MM.1S (cell line): Measurements from ENCODE around the gene TUBB4B.

Experiments
- DNase-seq: peaks from one replicate; pipeline ENCODE4 v3.0.0-alpha.2; 2015
- H2AFZ ChIP-seq: fragments of 300-600 bp; sonication (generic); 2 replicates; pipeline ENCODE4 v1.6.0; 2016; ENCODE audit warnings: antibody characterized with exemption, low read length
- H3F3A ChIP-seq: fragments of 300-600 bp; sonication (generic); 2 replicates; pipeline ENCODE4 v1.6.1; 2016; ENCODE audit warnings: mild to moderate bottlenecking, antibody characterized with exemption, low read length, moderate library complexity, mixed read lengths; ENCODE audit not compliant: insufficient read depth
- H3K27ac ChIP-seq: fragments of 300-600 bp; sonication (generic); 2 replicates; pipeline ENCODE4 v1.5.1; 2016; ENCODE audit warnings: mild to moderate bottlenecking, low read length
- H3K27me3 ChIP-seq: fragments of 300-600 bp; sonication (generic); replicated peaks from 2 replicates; pipeline ENCODE4 v1.6.0; 2016; ENCODE audit warnings: low read length; ENCODE audit not compliant: insufficient read depth
- H3K36me3 ChIP-seq: fragments of 300-600 bp; sonication (generic); replicated peaks from 2 replicates; pipeline ENCODE4 v1.6.1; 2016; ENCODE audit warnings: mild to moderate bottlenecking, low read length, mixed read lengths; ENCODE audit not compliant: insufficient read depth
- H3K4me1 ChIP-seq: fragments of 300-600 bp; sonication (generic); 2 replicates; pipeline ENCODE4 v1.6.1; 2016; ENCODE audit warnings: low read length, mixed read lengths
- H3K4me2 ChIP-seq: fragments of 300-600 bp; sonication (generic); 2 replicates; pipeline ENCODE4 v1.6.0; 2016; ENCODE audit warnings: low read depth, low read length
- H3K4me3 ChIP-seq: fragments of 300-600 bp; sonication (generic); 2 replicates; pipeline ENCODE4 v1.5.1; 2016; ENCODE audit warnings: low read length, mixed read lengths
- H3K79me2 ChIP-seq: fragments of 300-600 bp; sonication (generic); 2 replicates; pipeline ENCODE4 v1.6.1; 2016; ENCODE audit warnings: mixed run types, low read length, mixed read lengths
- H3K9ac ChIP-seq: fragments of 300-600 bp; sonication (generic); 2 replicates; pipeline ENCODE4 v1.6.1; 2016; ENCODE audit warnings: low read length, mixed read lengths
- H3K9me2 ChIP-seq: fragments of 300-600 bp; sonication (generic); replicated peaks from 2 replicates; pipeline ENCODE4 v1.6.1; 2016; ENCODE audit warnings: mild to moderate bottlenecking, low read length, mixed read lengths; ENCODE audit not compliant: insufficient read depth
- H3K9me3 ChIP-seq: fragments of 300-600 bp; sonication (generic); replicated peaks from 2 replicates; pipeline ENCODE4 v1.6.1; 2016; ENCODE audit warnings: mild to moderate bottlenecking, low read length, mixed read lengths; ENCODE audit not compliant: insufficient read depth
- H4K20me1 ChIP-seq: fragments of 300-600 bp; sonication (generic); 2 replicates; pipeline ENCODE4 v1.6.1; 2016; ENCODE audit warnings: mild to moderate bottlenecking, low read length, moderate library complexity, mixed read lengths; ENCODE audit not compliant: insufficient read depth
- EZH2 ChIP-seq: fragments of 300-600 bp; sonication (generic); optimal IDR thresholded peaks from 2 replicates; pipeline ENCODE3; 2017; ENCODE audit warnings: low read depth, mild to moderate bottlenecking, antibody characterized with exemption, low read length, mixed read lengths
- EZH2phosphoT487 ChIP-seq: fragments of 300-600 bp; sonication (generic); IDR thresholded peaks from 2 replicates; pipeline ENCODE4 v1.6.1; 2018; ENCODE audit warnings: antibody characterized with exemption, low read length
- TF ChIP-seq, protein P1 (sequence below): fragments of 300-600 bp; sonication (generic); IDR thresholded peaks from 2 replicates; pipeline ENCODE4 v1.5.1; 2016; ENCODE audit warnings: antibody characterized with exemption, low read length, mixed read lengths

The TUBB4B gene

DNA sequence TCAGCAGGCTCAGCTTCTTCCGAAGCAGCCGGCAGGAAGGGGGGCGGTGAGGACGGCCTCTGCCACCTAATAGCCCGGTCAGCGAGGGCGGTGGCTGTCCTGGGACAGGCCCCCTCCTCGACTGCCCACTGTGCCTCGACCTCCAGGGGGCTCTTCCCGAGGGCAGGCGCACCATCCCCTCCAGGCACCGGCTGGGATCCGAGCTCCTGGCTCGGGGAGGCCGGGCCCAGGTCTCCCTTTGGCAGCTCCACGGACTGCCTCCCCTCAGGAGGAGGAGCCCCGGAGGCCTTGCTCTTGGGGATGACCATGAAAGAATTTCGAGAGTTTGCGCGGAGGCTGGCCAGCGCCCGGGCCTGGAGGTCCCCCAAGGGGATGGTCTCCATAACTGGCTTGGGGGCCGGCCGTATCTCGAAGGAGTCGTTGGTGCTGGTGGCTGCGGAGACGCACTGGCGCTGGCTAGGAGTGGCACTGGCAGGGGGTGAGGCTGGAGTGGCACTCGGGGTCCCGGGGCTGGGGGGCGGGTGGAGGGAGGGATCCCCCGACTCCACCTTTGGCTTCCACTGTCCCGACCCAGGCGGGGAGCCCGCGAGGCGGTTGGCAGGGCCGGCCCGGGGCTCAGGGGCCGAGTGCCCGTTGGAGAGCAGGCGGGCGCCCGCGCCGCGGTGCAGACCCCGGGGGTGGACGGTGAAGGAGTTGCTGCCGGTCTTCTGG, 41.5 kb upstream of the TUBB4B start:
- H3K4me3 ChIP-seq = peak overlapping the region; percentile 37; the same call in 1 of the 2 replicates
- H3F3A ChIP-seq = peaks cover 10% of the 10 kb centered on the region; the same call in 1 of the 2 replicates
- TF ChIP-seq, protein P1, sequence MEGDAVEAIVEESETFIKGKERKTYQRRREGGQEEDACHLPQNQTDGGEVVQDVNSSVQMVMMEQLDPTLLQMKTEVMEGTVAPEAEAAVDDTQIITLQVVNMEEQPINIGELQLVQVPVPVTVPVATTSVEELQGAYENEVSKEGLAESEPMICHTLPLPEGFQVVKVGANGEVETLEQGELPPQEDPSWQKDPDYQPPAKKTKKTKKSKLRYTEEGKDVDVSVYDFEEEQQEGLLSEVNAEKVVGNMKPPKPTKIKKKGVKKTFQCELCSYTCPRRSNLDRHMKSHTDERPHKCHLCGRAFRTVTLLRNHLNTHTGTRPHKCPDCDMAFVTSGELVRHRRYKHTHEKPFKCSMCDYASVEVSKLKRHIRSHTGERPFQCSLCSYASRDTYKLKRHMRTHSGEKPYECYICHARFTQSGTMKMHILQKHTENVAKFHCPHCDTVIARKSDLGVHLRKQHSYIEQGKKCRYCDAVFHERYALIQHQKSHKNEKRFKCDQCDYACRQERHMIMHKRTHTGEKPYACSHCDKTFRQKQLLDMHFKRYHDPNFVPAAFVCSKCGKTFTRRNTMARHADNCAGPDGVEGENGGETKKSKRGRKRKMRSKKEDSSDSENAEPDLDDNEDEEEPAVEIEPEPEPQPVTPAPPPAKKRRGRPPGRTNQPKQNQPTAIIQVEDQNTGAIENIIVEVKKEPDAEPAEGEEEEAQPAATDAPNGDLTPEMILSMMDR = no peak
- H3K4me2 ChIP-seq = peak overlapping the region; percentile 57
- H3K27ac ChIP-seq = no peak overlapping the region
- H3K9me3 ChIP-seq = no peaks in the 10 kb centered on the region
- no peak overlapping the region for H2AFZ ChIP-seq
- H4K20me1 ChIP-seq = no peaks in the 10 kb centered on the region
- H3K27me3 ChIP-seq = no peaks in the 10 kb centered on the region
- H3K36me3 ChIP-seq = no peaks in the 10 kb centered on the region
- H3K4me1 ChIP-seq = peaks cover 13% of the 10 kb centered on the region
- peak overlapping the region; percentile 28; the same call in 1 of the 2 replicates for H3K9ac ChIP-seq
- H3K79me2 ChIP-seq = peaks cover 25% of the 10 kb centered on the region
- no peaks in the 10 kb centered on the region for H3K9me2 ChIP-seq
- DNase-seq = no peak

DNA sequence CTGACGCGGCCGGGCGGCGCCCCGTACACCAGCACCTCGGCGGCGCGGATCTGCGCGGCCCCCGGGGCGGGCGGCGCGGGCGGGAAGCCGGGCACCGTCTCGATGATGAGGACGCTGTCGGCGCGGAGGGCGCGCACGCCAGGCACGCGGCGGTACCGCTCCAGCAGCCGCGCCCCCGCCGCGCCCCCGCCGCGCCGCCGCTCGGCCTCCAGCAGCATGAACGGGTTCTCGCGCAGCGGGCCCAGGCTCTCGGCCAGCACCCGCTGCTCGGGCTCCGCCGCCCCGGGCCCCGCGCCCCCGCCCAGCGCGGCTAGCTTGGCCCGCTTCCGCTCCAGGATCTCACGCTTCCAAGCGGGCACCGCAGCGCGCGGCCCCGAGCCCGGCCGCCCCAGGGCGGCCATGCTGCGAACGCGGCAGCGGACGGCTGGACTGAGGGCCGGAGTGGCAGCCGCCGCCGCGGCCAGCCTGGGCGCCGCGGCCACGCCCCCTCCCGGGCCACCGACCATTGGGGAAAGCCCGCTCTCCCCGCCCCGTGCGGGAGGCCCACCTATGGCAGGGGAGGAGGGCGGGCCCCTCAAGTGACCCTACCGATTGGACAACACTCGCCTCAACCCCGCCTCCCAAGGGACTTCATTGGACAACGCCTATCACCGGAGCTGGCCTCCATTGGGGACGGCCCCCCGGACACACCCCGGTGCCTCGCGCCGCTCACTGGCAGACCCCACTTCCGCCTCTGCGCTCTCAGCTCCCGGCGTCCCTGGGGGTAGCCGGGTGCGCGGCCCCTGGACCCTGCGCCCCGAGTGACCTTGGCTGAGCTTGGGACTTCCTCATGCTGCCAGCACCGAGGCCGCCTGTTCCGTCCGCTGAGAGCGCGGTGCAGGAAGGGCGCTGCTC, 40.5 kb upstream of the TUBB4B start, which contains the start of gene TPRN:
Gene TPRN (minus strand): TSS at position 431 of the 894 bp plus-strand sequence. CDS start 30 bp downstream, at position 401.
- no peaks in the 10 kb centered on the region for H3K9me3 ChIP-seq
- DNase-seq = peak; percentile 100
- H3K27ac ChIP-seq = peak within 1 kb of the TSS; percentile 50; the same call in 1 of the 2 replicates
- peaks cover 16% of the 10 kb centered on the region for H3K4me1 ChIP-seq
- H4K20me1 ChIP-seq = no peaks in the 10 kb centered on the region
- no peaks in the 10 kb centered on the region for H3K9me2 ChIP-seq
- no peaks in the 10 kb centered on the region for H3K36me3 ChIP-seq
- peak within 1 kb of the TSS; percentile 79 for H2AFZ ChIP-seq
- no peaks in the 10 kb centered on the region for H3K27me3 ChIP-seq
- peak within 1 kb of the TSS; percentile 79 for H3K9ac ChIP-seq
- H3K79me2 ChIP-seq = peaks cover 33% of the 10 kb centered on the region
- H3K4me3 ChIP-seq = peak within 1 kb of the TSS; percentile 92
- peak within 1 kb of the TSS; percentile 97 for H3K4me2 ChIP-seq
- TF ChIP-seq EZH2 (no peak), EZH2phosphoT487 (no peak)
- TF ChIP-seq, protein P1 = no peak
- H3F3A ChIP-seq = peaks cover 14% of the 10 kb centered on the region; the same call in 1 of the 2 replicates

DNA sequence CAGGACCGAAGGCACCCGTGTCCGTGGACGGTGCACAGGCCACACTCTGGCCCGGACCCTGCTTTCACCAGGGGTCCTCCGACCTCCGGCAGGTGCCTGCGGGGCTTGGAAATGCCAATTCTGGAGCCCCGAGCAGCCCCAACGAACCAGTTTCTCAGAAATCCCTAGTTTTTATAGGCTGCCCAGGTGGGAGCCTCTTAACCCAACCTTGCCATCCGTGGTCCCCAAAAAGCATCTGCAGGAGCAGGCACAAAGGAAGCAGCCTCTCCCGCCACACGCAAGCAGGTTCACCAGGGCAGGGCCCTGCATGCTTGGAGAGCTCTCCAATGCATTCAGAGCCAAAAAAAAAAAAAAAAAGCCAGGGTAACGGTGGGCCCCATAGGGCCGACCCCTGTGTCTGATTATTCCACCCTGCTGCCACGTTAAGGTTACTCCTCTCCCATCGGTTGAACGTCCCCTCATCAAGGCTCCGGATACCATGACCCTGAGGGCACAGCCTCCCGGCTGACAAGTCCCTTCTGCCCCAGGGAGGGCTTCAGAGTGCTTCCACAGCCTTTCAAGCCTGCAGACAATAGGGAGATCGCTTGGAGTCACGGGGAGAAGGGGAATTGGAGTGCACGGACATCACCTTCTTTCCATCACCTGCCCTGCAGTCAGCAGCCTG, 39.8 kb upstream of the TUBB4B start:
- peak overlapping the region; percentile 92 for H3K4me3 ChIP-seq
- no peaks in the 10 kb centered on the region for H3K27me3 ChIP-seq
- H4K20me1 ChIP-seq = no peaks in the 10 kb centered on the region
- no peak for DNase-seq
- H3K27ac ChIP-seq = peak overlapping the region; percentile 50; the same call in 1 of the 2 replicates
- TF ChIP-seq EZH2phosphoT487 (no peak), EZH2 (no peak)
- TF ChIP-seq, protein P1 = no peak
- H3K9ac ChIP-seq = peak overlapping the region; percentile 79
- peak overlapping the region; percentile 97 for H3K4me2 ChIP-seq
- H3K36me3 ChIP-seq = no peaks in the 10 kb centered on the region
- peaks cover 41% of the 10 kb centered on the region for H3K79me2 ChIP-seq
- no peaks in the 10 kb centered on the region for H3K9me3 ChIP-seq
- H3F3A ChIP-seq = peaks cover 14% of the 10 kb centered on the region; the same call in 1 of the 2 replicates
- H2AFZ ChIP-seq = peak overlapping the region; percentile 79
- peaks cover 18% of the 10 kb centered on the region for H3K4me1 ChIP-seq
- H3K9me2 ChIP-seq = no peaks in the 10 kb centered on the region
